Astrocyte (in vitro differentiated cells and primary cell): ENCODE results near the gene ZNF805. TPM values are rescaled to one million over a fixed set of nuclear protein-coding genes. Genes with fewer than 3 reads are reported as not detected.
A peak's percentile ranks its signal among the peaks of the same experiment; 100 is the strongest.

Experiments used
- DNase-seq: peaks from one replicate; pipeline ENCODE4 v3.0.0-alpha.2; 2010; ENCODE audit warnings: low read depth
- FAIRE-seq: peaks from 2 replicates; lab custom pipeline; 2011; peaks lifted over from hg19 to GRCh38; lab: Jason Lieb, UNC
- H2AFZ ChIP-seq: 2 replicates; pipeline ENCODE4 v1.6.0; 2012; ENCODE audit warnings: low read depth, low read length, inconsistent platforms
- H3K27ac ChIP-seq: 2 replicates; pipeline ENCODE4 v1.5.1; 2011; ENCODE audit warnings: low read depth, low read length, inconsistent platforms
- H3K27me3 ChIP-seq: 2 replicates; pipeline ENCODE4 v1.6.0; 2011; ENCODE audit warnings: low read length, inconsistent platforms; ENCODE audit not compliant: insufficient read depth
- H3K36me3 ChIP-seq: 2 replicates; pipeline ENCODE4 v1.5.1; 2011; ENCODE audit warnings: low read length, inconsistent platforms; ENCODE audit not compliant: insufficient read depth
- H3K4me1 ChIP-seq: 2 replicates; pipeline ENCODE4 v1.5.1; 2011; ENCODE audit warnings: low read length, inconsistent platforms; ENCODE audit not compliant: insufficient read depth
- H3K4me2 ChIP-seq: 2 replicates; pipeline ENCODE4 v1.6.0; 2012; ENCODE audit warnings: low read length, inconsistent platforms
- H3K4me3 ChIP-seq: 2 replicates; pipeline ENCODE4 v1.5.1; 2011; ENCODE audit warnings: low read depth, mild to moderate bottlenecking, low read length, inconsistent platforms; ENCODE audit not compliant: insufficient read depth
- H3K79me2 ChIP-seq: 2 replicates; pipeline ENCODE4 v1.6.0; 2012; ENCODE audit warnings: mild to moderate bottlenecking, low read length, inconsistent platforms; ENCODE audit not compliant: insufficient read depth
- H3K9ac ChIP-seq: 2 replicates; pipeline ENCODE4 v1.6.0; 2012; ENCODE audit warnings: mild to moderate bottlenecking, low read length, inconsistent platforms
- H3K9me3 ChIP-seq: 2 replicates; pipeline ENCODE4 v1.5.1; 2012; ENCODE audit warnings: low read depth, mild to moderate bottlenecking, low read length, inconsistent platforms; ENCODE audit not compliant: insufficient read depth
- H4K20me1 ChIP-seq: 2 replicates; pipeline ENCODE4 v1.6.0; 2012; ENCODE audit warnings: low read length, inconsistent platforms; ENCODE audit not compliant: insufficient read depth
- H3K27ac Mint-ChIP-seq: one replicate; pipeline ENCODE4 v1.8.0; 2021; ENCODE audit warnings: mild to moderate bottlenecking, mixed read lengths; ENCODE audit not compliant: unreplicated experiment
- H3K27me3 Mint-ChIP-seq: one replicate; pipeline ENCODE4 v1.8.0; 2021; ENCODE audit warnings: low read depth, mixed read lengths; ENCODE audit not compliant: unreplicated experiment
- H3K36me3 Mint-ChIP-seq: one replicate; pipeline ENCODE4 v1.8.0; 2021; ENCODE audit warnings: low read depth, mixed read lengths; ENCODE audit not compliant: unreplicated experiment
- H3K4me1 Mint-ChIP-seq: one replicate; pipeline ENCODE4 v1.8.0; 2021; ENCODE audit warnings: low read depth, mixed read lengths; ENCODE audit not compliant: unreplicated experiment
- H3K4me3 Mint-ChIP-seq: one replicate; pipeline ENCODE4 v1.8.0; 2021; ENCODE audit warnings: mild to moderate bottlenecking, moderate library complexity, mixed read lengths; ENCODE audit not compliant: unreplicated experiment
- H3K9me3 Mint-ChIP-seq: one replicate; pipeline ENCODE4 v1.8.0; 2021; ENCODE audit warnings: mild to moderate bottlenecking, mixed read lengths; ENCODE audit not compliant: unreplicated experiment
- EZH2 ChIP-seq: IDR thresholded peaks from 2 replicates; pipeline ENCODE4 v1.6.1; 2012; ENCODE audit warnings: mild to moderate bottlenecking, low read length, inconsistent platforms; ENCODE audit not compliant: insufficient read depth
- total RNA-seq: library from RNA; stranded (reverse); gene quantifications from 2 replicates; pipeline ENCODE4 v1.2.1, GENCODE V29; 2021
- TF ChIP-seq, protein P1 (sequence below): IDR thresholded peaks from 2 replicates; pipeline ENCODE4 v1.5.1; 2011; ENCODE audit warnings: low read depth, mild to moderate bottlenecking, inconsistent platforms, low read length, moderate library complexity; ENCODE audit not compliant: insufficient read depth

ZNF805 gene
- total RNA-seq, 1 donor from 2014 or later: 21.7 TPM

- no peak overlapping the region for H2AFZ ChIP-seq
- H3K9ac ChIP-seq: no peak overlapping the region
- no peaks in the 10 kb centered on the region for H3K27me3 ChIP-seq
- peaks cover 2% of the 10 kb centered on the region for H3K4me1 Mint-ChIP-seq
- no peaks in the 10 kb centered on the region for H3K27me3 Mint-ChIP-seq
- FAIRE-seq: no peak
- H3K9me3 Mint-ChIP-seq: no peaks in the 10 kb centered on the region
- H4K20me1 ChIP-seq: peaks cover 8% of the 10 kb centered on the region
- no peak overlapping the region for H3K27ac Mint-ChIP-seq
- H3K27ac ChIP-seq: no peak overlapping the region
- H3K36me3 Mint-ChIP-seq: peaks cover 13% of the 10 kb centered on the region
- no peak overlapping the region for H3K4me2 ChIP-seq
- peaks cover 8% of the 10 kb centered on the region for H3K36me3 ChIP-seq
- no peak for DNase-seq
- no peaks in the 10 kb centered on the region for H3K4me1 ChIP-seq
- no peak for TF ChIP-seq EZH2
- TF ChIP-seq, protein P1, sequence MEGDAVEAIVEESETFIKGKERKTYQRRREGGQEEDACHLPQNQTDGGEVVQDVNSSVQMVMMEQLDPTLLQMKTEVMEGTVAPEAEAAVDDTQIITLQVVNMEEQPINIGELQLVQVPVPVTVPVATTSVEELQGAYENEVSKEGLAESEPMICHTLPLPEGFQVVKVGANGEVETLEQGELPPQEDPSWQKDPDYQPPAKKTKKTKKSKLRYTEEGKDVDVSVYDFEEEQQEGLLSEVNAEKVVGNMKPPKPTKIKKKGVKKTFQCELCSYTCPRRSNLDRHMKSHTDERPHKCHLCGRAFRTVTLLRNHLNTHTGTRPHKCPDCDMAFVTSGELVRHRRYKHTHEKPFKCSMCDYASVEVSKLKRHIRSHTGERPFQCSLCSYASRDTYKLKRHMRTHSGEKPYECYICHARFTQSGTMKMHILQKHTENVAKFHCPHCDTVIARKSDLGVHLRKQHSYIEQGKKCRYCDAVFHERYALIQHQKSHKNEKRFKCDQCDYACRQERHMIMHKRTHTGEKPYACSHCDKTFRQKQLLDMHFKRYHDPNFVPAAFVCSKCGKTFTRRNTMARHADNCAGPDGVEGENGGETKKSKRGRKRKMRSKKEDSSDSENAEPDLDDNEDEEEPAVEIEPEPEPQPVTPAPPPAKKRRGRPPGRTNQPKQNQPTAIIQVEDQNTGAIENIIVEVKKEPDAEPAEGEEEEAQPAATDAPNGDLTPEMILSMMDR: no peak
- peaks cover 7% of the 10 kb centered on the region for H3K79me2 ChIP-seq
- H3K4me3 ChIP-seq: no peak overlapping the region
- H3K4me3 Mint-ChIP-seq: no peak overlapping the region
- H3K9me3 ChIP-seq: no peaks in the 10 kb centered on the region
These were observed 22.9 kb downstream of the ZNF805 start for GRCh38 chr19:57263244-57263741.

- H3K79me2 ChIP-seq: no peaks in the 10 kb centered on the region
- H2AFZ ChIP-seq: no peak overlapping the region
- H3K9ac ChIP-seq: no peak overlapping the region
- H3K4me1 ChIP-seq: peaks cover 13% of the 10 kb centered on the region
- Mint-ChIP-seq H3K27me3 (no peaks in the 10 kb centered on the region), H3K36me3 (no peaks in the 10 kb centered on the region), H3K9me3 (peaks cover 1% of the 10 kb centered on the region), H3K4me1 (peaks cover 21% of the 10 kb centered on the region), H3K4me3 (no peak overlapping the region), H3K27ac (peak overlapping the region; percentile 21)
- no peak overlapping the region for H3K4me2 ChIP-seq
- TF ChIP-seq EZH2: no peak
- TF ChIP-seq, protein P1: no peak
- H3K27ac ChIP-seq: no peak overlapping the region
- H3K4me3 ChIP-seq: no peak overlapping the region
- FAIRE-seq (no peak), DNase-seq (peak; percentile 19)
- no peaks in the 10 kb centered on the region for H3K9me3 ChIP-seq
- no peaks in the 10 kb centered on the region for H3K36me3 ChIP-seq
- no peaks in the 10 kb centered on the region for H3K27me3 ChIP-seq
- no peaks in the 10 kb centered on the region for H4K20me1 ChIP-seq
These were observed 26.9 kb downstream of the ZNF805 start for GRCh38 chr19:57267291-57267690.

GRCh38 chr19:57269515-57270250 lies 29.3 kb downstream of the ZNF805 start:
- peak; percentile 96 for DNase-seq
- Histone ChIP-seq H3K36me3 (no peaks in the 10 kb centered on the region), H2AFZ (no peak overlapping the region), H3K27me3 (no peaks in the 10 kb centered on the region), H3K79me2 (no peaks in the 10 kb centered on the region), H3K27ac (peak overlapping the region; percentile 4), H3K9me3 (no peaks in the 10 kb centered on the region), H3K4me3 (no peak overlapping the region), H3K9ac (no peak overlapping the region), H3K4me1 (peaks cover 13% of the 10 kb centered on the region), H4K20me1 (no peaks in the 10 kb centered on the region), H3K4me2 (peak overlapping the region; percentile 44)
- Mint-ChIP-seq H3K27me3 (no peaks in the 10 kb centered on the region), H3K4me3 (no peak overlapping the region), H3K27ac (peak overlapping the region; percentile 75), H3K9me3 (peaks cover 3% of the 10 kb centered on the region), H3K36me3 (no peaks in the 10 kb centered on the region), H3K4me1 (peaks cover 21% of the 10 kb centered on the region)
- peak; percentile 52 for FAIRE-seq
- TF ChIP-seq, protein P1: no peak
- no peak for TF ChIP-seq EZH2
